GM19099 (cell line): ENCODE data around the gene ARL4A.

ENCODE experiments used
- POLR2A ChIP-seq: IDR thresholded peaks from 3 replicates; pipeline ENCODE4 v1.6.1; 2011; ENCODE audit warnings: low read depth; ENCODE audit not compliant: insufficient read length; ENCODE audit errors: extremely low read depth

The ARL4A gene

GRCh38 chr7:12713625-12714378 is 26.4 kb downstream of the ARL4A start:
- no peak for TF ChIP-seq POLR2A

GRCh38 chr7:12714379-12714737 is 26.9 kb downstream of the ARL4A start:
- TF ChIP-seq POLR2A, result no peak

DNA sequence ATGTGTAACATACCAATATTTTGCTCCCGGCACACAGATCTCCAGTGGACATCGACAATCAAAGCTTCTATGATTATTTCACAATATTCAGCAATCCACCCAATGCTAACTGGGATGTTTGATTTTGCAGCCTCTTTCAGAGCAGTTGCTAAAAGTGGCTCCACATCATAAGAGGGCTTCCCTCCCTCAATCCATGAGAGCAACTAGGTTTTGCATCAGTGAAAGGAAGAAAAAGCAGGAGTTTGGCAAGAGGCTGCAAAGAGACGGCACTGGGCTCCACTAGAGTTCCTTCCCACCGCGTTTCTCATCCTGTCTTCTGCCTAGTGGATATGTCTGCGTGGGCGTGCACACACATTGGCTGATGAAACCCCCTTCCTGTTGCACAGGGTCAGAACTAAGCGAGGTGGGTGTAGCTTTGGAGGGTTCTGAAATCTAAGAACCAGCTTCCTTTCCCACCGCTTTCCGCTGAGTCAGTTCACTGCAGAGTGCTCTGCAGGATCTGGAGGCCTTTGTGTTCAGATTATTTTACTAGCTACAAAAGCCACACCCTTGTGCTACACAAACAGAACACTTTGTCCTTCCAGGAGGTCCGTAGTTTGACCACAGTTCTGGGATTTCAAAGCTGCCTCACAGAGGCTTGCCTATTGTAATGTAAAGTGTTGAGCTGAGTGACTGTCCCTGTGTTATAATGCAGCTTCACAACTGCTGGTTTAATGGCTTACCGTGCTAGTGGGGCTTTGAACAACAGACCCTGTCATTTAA is 28.1 kb downstream of the ARL4A start:
- TF ChIP-seq POLR2A, result no peak

GRCh38 chr7:12716134-12716681 is 28.8 kb downstream of the ARL4A start:
- TF ChIP-seq POLR2A, result no peak

GRCh38 chr7:12716722-12717121 is 29.3 kb downstream of the ARL4A start:
- no peak for TF ChIP-seq POLR2A

DNA sequence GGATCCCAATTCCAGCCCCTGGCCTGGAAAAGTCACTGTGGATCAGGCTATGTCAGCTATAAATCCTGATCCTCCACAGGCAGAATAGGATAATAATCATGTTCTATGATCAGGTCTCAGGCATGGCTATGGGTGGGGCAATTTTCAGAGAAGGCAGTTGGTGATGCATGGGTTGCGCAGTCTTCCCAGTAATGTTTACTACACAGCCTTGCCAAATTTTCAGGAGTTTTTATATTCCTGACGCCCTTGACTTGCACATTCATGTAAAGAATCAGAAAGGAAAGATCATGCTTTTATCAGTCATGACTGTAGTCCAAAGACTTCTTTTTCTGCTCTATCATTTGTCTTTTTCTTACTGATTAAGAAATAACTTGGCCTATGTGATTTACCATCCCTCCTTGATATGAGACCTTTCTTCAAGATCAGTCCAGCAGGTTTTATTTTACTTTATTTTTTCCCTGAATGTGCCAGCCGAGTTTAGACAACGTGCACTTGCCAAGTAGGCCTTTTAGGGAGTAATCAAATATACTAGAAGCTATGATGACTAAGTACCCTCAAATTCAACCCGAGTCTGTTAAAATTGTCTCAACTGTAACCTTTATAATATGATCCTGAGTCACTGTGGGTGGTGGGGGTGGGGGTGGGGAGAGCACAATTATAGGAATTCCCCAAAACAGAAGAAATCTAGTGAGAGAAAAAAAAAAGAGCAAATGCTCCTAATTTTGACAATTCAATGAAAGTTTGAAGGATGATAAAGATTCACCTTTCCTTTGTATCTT is 31.9 kb downstream of the ARL4A start:
- TF ChIP-seq POLR2A, result no peak

- TF ChIP-seq POLR2A, result no peak
These were observed 32.8 kb downstream of the ARL4A start for GRCh38 chr7:12719981-12720865.

DNA sequence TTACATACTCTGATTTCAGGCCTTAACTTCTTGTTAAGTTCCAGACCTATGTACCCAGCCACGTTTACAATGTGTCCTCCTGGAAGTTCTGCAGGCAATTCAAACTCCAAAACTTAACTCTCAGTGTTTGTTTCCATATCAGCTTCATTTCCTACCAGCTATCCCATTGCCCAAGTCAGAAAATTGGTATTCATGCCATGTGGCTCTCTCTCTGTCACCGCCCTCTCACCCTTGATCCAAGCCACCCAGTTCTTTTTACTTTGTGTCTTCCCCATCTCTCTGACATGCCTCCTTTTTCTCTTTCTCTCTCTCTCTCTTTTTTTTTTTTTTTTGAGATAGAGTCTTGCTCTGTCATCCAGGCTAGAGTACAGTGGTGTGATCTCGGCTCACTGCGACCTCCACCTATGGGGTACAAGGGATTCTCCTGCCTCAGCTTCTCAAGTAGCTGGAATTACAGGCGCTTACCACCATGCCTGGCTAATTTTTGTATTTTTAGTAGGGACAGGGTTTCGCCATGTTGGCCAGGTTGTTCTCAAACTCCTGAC is 33.9 kb downstream of the ARL4A start:
- no peak for TF ChIP-seq POLR2A

GRCh38 chr7:12722136-12722535 is 34.7 kb downstream of the ARL4A start:
- TF ChIP-seq POLR2A, result no peak

DNA sequence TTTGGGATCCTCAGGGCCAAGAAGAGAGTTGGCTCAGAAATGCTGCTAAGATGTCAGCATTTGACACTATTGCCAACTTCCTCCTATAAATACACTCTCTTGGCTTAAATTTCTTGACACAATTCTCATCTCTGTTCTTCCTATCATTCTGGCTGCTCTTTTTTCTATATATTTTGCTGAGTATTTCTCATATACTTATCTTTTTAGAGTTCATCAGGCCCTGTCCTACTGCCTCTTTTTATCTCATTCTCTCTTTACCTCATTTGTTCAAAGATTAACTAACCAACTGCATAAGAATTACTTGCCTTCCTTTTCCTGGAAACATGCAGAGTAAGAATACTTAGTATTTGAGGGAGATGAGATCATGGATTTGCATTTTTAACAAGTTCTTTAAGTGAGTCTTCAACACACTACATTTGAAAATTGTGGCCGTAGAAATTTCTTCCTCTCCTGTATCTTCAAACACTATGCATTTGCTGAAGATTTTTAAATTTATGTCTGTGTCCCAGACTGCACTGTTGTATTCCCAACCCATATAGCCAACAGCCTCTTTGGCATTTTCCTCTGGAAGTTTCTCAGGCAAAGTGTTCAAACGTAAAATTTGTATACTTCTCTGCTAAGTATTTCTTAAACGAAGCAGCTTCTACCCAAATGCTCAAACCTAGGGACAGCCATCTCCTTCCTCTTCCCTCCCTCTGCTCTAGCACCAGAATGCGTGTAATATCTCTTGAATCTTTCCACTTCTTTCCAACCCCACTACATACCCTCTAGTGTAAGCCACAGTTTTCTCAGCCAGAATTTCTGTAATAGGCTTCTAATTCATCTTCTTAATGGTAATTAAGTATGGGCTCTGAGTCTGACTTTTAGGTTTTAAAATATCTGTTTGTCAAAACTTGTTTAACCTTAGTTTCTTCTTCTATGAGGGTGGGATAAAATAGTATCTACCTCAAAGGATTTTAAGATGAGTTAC is 35.5 kb downstream of the ARL4A start:
- no peak for TF ChIP-seq POLR2A

DNA sequence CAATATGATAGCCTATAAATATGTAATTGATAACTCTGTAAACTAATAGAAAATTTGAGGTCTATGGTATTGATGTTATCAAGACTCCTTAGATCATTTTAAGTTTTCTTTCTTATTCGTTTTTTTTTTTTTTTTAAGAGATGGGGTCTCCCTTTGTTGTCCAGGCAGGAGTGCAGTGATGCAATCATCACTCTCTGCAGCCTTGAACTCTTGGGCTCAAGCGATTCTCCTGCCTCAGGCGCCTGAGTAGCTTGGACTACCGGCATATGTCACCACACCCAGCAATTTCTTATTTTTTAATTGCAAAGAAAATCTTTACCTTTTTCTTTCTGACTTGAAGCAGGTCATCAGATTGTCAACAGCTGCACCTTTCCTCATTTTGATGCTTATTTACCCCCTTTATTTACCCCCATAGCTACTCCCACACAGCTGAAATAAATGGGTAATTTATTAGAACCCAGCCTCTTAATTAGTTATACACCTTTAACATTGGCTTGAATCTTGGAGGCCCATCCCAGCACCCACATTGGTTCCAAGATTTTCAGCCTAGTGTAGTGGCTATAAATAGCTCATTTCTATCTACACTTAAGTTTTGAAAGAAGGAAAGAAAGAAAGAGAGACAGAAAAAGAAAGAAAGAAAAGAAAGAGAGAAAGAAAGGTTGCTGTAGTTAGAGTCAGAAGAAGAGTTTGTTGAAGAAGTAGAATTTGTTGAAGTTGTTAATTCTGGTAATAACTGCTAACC is 38.3 kb downstream of the ARL4A start:
- TF ChIP-seq POLR2A, result no peak

DNA sequence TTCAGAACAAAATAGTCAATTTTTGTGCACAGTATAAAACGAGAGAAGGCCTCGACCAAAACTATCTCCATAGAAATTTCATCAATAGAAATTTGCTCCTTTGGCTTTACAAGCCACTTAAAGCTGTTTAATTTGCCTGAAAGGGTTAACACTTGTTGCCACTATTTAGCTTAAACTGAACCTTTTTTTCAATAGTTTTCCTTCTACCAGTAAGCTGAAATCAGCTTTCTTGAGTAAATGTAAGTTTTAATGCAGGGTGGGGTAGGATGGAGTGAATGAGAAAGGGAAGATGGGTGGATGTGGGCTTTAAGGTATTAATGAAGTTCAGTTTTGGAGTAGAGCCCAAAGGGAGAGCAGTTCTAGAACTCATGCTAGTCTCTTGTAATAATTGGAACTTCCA is 39.5 kb downstream of the ARL4A start:
- no peak for TF ChIP-seq POLR2A

GRCh38 chr7:12727455-12728191 is 40.2 kb downstream of the ARL4A start:
- no peak for TF ChIP-seq POLR2A
